Activated CD4-positive, alpha-beta T cell treated with anti-CD3 and anti-CD28 coated beads for 1 hour (primary cell): ENCODE results near the gene PCYOX1L.

Experiments used
- DNase-seq: peaks from one replicate; pipeline ENCODE4 v3.0.0-alpha.2; 2020

PCYOX1L gene

DNA sequence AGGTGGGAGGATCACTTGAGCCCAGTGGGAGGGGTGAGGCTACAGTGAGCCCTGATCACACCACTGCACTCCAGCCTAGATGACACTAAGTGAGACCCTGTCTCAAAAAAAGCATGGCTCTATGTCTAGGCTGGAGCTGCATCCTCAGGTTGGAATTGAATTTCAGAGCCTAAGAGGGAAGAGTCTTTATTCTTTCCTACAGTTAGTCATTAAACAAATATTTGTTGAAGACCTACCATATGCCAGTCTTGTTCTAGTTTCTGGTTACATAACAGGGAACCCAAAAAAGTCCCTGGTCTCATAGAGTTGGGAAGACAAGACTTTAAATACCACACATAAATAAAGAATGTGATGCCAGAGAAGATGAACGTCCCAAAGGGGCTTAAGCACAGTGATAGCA is 19.5 kb upstream of the PCYOX1L start:
- no peak for DNase-seq

DNA sequence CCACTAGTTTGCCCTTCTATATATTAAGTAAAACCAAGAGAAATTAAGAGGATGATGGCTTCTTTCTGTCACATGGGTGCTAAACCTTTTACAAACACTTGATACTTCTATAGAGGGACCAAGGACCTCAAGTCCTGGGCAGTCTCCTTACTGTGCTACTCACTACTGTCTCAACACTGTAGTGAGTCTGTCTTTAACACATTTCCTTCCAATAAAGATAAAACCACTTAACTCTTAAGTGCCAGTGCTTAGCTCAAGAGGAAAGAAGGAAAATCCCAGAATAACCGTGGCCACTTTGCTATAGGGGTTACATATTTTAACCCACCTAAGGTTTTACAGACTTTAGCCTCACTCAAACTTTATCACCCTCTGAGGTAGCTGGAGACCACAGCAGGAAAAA is 16.9 kb upstream of the PCYOX1L start:
- DNase-seq: no peak

DNA sequence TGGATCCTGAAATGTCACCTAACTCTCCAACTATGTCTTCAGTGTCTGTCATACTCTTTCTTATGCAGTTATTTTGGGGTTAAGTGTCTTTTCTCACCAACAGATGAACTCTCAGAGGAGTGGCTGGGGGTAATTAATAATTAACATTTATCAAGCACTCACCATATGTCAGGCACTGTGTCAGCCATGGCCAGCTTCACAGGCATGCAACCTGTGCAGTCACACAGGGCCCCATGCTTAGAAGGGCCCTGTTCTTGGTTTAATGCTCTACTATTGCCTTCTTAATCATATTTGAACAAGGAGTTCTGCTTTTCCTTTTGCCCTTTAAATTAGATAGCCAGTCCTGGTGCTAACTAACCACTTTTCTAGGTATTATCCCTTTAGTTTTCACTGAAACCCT is 16.0 kb upstream of the PCYOX1L start:
- no peak for DNase-seq

DNA sequence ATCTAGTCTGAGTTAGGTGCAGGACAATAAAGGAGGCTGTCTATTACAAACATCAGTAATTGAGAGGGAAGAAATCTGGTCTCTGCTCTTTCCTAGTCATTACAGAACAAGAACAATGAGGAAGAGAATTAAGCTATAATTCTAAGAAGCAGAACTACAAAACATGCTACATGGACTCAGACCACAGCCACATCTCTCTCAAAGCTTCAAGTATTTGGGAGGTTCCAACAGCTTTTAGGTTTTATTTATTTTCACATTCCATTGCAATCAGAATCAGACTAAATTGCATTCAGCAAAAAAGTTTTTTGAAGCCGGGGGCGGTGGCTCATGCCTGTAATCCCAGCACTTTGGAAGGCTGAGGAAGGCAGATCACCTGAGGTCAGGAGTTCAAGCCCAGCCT is 13.7 kb upstream of the PCYOX1L start:
- DNase-seq: no peak

DNA sequence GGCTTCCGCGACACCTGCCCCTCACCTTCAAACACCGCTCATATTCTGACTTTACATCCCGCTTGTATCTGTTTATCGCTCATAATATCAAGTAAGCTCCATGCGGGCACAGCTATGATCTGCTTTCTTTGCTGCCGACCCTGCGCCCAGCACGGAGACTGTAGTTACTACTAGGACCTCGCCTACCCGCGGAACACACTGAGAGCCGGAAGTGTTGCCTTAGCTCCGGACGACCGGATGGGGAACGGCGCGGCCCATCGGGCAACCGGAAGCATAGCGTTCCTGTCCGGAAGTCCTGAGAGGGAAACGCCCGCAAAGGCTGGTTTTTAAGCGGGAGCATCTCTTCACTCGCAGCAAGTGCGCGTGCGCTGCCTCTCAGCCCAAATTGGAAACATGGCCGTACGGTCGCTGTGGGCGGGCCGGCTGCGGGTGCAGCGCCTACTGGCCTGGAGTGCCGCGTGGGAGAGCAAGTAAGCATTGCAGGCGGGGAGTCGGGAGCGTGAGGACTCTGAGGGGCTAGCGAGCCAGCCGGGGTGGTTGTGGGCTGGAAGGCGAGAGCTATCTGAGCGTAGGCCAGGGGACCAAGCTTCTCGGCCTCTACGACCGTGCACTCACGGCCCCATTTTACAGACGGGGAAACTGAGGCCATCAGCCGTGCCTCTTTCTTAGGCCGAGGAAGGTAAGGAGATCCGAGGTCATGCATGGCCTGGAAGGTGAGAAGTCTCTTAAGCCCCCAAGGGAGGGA is 12.5 kb upstream of the PCYOX1L start, which contains the start of gene GRPEL2:
Gene GRPEL2 (plus strand): TSS at position 353 of the 745 bp plus-strand sequence. CDS start 41 bp downstream, at position 394.
- peak; percentile 76 for DNase-seq

DNA sequence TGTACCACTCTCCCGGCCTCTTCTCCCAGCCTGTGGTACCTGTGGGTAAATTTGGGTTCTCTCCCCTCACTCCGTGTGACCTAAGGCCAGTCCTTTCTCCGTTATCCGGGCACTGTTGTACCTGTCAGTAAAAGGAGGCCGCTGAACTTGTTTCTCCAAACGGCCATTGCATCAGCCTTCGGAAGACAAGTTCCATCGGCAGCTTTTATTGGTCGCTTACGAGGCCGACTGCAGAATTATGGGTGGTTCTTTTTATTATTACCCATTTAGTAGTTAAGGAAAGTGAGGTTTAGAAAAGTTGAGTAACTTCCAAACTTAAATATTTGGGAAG is 12.0 kb upstream of the PCYOX1L start:
- no peak for DNase-seq

DNA sequence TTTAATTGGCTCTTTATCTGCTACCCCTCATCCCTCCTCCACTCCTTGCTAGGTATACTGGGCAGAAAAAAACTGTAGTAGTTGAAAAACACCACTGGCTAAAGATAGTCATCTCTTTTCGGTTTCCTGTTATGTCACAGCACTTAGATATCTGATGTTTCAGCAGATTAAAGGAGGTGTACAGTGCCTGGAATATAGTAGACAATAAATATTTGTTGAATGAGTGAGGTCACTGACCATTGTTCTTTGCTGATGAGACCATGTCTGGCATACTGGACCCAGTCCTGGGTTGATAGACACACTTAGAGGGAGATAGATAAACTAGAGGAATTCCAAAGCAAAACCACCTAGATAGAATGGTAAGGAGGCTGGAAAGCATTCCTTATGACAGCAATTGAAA is 9.3 kb upstream of the PCYOX1L start:
- no peak for DNase-seq

DNA sequence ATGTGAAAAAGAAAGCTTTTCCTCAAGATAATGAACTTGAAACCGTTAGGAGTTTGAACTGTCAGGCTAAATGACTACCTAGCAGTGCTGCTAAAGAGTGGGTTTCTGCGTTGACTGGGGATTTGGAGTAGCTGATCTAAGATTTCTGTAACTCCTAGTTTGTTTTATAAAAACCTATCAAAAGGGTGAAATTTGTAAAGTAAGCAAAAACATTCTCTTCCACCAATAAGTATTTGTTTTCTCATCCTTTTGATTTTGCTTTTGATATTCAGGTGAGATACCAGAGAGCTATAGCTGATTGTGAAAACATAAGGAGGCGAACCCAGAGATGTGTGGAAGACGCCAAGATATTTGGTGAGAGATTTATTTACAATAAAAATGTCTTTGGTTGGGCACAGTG is 8.5 kb upstream of the PCYOX1L start:
- DNase-seq: no peak

DNA sequence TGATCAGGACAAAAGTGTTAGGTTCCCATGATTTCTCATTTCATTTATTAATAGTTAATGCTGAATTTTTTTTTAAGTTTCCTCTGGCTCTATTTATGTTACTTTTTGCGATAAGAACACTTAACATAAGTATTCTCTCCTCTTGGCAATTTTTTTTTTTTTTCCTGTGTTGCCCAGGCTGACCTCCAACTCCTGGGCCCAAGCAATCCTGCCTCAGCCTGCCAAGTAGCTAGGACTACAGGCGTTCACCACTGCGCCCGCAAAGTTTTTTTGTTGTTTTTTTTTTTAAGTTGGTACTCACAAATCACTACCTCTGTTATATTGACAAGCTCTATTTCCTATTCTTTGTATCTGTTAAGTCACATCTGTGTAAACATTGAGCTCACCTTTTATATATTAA is 5.7 kb upstream of the PCYOX1L start:
- DNase-seq: no peak

DNA sequence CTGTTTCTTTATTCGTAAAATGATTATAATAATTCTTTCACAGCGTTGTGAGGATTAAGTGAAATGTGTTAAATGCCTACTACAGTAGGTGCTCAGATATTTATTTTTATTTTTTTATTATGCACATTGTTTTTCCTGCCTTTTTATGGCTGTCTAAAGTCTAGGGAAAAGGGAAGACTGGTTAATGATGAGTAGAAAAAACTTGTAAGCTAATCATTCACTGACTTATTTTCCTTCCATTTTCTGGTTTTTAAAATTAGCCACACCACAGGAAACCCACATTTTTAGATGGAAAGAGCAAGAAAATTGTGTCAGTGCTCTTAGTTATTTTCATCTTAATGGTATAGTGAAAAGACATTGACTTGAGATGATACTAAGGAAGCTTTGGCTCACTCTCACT is 3.9 kb upstream of the PCYOX1L start:
- DNase-seq: no peak

DNA sequence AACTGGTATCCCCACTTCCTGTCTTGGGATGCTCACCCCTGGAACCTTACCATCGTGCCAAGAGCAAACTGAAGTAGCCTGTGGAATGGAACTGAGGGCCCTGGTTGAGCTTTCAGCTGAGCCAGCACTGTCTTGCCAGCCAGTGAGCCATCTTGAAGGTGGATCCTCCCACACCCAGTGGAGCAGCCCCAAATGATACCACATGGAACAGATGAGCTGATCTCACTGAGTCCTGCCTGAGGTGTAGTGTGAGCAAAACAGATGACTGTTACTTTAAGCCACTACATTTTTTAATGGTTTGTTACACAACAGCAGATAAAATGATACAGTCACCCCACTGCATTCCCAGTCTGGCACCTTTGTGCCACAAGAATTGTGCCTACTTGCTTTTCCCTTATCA is 2.2 kb upstream of the PCYOX1L start:
- no peak for DNase-seq

DNA sequence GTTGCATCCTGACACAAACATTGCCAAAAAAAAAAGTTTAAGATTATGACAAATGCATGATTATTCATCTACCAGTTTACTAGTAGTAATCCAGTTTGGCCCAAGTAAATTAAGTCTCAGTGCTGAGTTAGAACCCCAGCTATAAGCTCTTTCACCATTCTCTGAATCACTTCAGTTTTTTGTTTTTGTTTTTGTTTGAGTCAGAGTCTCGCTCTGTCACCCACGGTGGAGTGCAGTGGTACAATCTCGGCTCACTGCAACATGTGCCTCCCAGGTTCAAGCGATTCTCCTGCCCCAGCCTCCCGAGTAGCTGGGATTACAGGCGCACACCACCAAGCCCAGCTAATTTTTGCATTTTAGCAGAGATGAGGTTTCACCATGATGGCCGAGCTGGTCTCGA is 1.5 kb upstream of the PCYOX1L start:
- no peak for DNase-seq

DNA sequence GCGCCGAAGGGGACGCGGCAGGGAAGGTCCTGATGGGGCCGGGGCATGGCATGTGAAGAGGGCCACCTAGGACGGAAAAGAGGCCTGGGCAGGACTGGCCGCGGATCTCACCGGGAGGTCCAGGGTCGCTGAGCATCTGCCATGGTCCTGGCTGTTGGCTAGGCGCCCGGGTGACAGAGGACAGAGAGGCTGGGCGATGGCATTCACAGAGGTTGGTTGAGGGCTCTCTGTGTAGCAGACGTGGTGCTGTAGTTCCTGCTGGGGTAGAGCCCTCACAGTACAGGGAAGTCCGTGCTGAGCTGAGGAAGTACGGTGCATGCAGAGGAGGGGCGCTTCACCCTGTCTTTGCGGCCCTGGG is 427 bp downstream of the PCYOX1L start:
- no peak for DNase-seq

DNA sequence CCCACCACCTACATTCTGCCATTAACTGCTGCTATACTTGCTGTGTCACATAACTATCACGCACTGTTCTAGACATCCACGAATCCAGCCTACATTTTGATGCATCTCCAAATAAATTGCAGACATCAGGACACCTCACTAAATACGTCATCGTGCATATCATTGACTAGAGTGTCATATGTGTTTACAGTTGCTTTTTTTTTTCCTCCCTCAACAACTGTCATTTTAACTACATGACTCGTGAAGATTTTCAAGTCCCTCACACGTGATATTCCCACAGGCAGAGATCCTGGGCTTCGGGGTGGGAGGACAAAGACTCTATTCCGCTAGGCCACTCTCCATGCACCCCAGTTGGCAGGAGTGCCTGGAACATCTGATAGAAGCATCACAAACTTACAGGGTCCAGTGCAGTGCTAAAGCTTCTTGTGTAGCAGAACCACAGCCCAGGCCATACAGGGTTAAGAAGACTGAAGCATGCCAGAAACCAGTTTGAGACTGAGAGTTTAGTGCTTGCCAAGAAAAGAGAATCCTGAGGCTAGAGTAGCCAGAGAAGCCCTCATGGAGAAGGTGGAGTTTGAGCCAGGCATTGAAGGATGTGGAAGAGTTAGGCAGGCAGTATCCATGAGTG is 1.1 kb downstream of the PCYOX1L start:
- no peak for DNase-seq

DNA sequence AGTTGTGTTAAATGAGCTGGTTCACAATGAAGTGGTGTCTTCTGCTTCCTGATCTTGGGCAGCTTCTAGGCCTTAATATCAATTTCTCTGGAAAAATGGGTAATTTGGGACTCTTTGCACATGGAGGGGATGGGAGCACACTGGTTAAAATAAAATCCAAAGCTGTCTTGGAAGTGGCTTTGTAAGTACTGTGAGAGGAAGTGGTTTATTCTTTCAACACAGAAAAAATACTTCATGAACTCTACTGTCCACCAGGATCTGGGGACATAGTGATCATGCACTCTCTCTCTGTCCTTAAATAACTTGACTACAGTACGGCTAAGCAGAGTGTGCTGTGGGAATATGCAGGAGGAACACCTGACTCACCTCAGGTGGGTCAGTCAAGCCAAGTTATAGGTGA is 2.4 kb downstream of the PCYOX1L start:
- no peak for DNase-seq

DNA sequence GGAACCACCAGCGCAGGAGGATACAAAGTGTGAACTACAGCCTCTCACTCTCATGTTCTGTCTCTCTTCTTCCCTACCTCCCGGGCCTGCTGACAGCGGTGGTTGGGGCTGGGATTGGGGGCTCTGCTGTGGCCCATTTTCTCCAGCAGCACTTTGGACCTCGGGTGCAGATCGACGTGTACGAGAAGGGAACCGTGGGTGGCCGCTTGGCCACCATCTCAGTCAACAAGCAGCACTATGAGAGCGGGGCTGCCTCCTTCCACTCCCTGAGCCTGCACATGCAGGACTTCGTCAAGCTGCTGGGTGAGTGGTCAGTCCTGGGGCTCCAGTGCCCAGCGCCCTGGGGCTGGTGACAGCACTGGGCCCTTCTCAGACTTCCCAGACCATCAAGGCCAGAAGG is 4.7 kb downstream of the PCYOX1L start:
- DNase-seq: no peak

DNA sequence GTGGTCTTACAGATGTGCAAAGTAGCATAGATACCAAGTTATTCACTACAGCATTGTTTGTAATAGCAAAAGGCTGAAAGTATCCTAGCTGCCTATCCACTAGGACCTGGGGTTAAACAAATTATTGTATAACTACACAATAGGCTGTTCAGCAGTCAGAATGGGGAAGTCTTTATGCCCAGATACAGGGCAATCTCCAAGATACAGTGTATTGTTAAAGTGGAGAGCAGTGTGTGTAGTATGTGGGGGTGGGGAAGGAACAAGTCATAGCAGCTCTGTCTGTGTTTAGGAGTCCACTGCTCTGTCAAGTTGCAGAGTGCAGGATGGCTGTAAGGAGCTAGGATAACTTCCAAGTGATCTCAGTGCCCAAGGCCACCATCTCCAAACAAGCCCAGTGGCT is 5.5 kb downstream of the PCYOX1L start:
- no peak for DNase-seq

DNA sequence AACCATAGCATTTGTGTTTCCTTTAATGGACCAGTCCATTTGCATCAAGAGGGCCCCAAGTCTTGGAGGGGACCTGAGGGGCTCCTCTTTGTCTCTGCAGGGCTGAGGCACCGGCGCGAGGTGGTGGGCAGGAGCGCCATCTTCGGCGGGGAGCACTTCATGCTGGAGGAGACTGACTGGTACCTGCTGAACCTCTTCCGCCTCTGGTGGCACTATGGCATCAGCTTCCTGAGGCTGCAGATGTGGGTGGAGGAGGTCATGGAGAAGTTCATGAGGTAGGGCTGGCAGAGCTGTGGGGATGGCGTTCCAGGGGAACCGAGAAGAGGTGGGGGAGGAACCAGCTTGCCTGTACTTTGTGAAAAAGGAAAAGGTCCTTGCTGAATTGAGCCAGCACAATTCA is 6.1 kb downstream of the PCYOX1L start:
- DNase-seq: no peak

DNA sequence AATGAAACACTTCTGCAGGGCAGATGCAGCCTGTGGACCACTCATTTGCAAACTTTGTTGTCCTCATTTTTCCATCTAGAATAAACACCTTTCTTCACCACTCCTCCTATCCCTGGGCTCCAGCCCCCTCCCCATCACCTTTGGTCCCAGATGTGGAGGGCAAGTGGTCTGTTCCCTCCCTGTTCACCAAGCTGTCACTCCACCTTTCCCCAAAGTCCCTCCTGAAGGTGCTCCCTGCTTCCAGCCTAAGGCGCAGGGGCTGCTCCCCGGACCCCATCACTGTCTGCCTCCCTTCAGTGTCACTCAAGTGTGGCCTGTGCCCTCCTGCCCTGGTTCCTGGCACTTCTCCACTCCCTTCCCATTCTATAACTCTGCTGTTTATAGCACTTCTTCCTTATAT is 6.9 kb downstream of the PCYOX1L start:
- DNase-seq: no peak

DNA sequence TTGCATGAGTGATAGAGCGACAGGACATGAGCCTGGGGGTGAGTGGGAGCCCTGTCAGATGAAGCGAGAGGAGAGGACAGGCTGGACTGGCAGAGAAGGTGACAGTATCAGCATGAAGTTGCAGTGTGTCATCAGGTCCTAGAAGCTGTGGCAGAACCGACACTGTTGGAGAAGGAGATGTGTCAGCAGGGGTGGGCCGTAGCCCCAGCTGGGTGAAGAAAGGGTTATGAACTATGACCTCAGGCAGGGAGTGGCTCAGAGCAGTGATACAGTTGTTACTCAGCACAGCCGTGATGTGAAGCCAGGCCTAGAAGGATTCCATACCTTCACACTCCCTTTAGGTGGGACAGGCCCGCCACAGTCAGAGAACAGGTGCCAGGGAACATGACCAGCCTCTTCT is 7.6 kb downstream of the PCYOX1L start:
- no peak for DNase-seq

DNA sequence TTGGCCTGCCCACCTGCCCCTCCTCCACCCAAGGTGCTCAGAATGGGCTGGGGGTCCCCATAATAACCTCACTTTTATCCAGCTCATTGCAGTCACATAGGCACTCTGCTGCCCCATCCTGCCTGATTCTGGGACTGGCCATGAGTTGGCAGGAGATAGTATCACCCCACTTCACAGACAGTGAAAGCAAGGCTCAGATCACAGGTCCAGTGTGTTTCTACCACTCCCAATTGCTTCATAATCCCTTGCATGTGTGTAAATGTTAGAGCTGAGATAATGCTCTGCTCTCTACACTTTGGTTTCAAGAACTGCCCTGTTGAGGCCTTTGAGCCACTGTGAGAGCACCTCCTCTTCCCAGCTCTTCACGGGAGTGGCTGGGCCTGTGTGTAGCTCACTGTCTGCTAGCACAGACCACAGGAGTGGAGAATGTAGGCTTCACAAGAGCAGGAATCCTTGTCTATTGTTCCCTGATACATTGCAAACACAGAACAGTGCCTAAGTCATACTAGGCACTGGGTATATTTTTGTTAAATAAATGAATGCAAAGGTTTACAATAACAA is 8.4 kb downstream of the PCYOX1L start:
- DNase-seq: no peak

DNA sequence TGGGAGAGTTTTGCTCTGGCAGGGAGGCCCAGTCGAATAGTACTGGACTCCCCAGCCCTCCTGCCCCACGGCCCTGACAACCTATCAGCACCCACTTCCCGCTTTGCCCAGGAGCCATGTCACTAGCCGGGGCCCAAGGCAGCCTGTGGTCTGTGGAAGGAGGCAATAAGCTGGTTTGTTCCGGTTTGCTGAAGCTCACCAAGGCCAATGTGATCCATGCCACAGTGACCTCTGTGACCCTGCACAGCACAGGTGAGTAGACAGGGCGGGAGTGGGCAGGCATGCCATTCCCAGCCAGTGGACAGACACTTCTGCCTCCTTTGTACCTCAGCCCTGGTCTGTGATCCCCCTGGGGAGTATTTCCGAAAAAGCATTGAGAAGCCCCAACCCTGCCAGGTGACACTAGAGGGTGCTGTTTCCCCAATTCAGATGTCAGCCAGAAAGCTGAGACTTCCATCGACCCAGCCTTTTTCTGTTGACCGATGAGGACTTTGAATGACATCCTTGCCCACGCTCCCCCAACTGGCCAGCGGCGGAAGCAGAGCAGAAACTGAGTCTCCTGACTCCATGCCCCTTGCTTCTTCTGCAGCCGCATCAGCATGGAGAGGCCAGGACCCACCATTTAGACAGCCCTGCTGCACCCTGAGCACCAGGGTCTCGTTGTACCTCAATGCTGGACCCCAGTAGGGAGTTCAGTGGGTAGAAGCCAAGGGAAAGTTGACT is 9.6 kb downstream of the PCYOX1L start:
- DNase-seq: peak; percentile 34

DNA sequence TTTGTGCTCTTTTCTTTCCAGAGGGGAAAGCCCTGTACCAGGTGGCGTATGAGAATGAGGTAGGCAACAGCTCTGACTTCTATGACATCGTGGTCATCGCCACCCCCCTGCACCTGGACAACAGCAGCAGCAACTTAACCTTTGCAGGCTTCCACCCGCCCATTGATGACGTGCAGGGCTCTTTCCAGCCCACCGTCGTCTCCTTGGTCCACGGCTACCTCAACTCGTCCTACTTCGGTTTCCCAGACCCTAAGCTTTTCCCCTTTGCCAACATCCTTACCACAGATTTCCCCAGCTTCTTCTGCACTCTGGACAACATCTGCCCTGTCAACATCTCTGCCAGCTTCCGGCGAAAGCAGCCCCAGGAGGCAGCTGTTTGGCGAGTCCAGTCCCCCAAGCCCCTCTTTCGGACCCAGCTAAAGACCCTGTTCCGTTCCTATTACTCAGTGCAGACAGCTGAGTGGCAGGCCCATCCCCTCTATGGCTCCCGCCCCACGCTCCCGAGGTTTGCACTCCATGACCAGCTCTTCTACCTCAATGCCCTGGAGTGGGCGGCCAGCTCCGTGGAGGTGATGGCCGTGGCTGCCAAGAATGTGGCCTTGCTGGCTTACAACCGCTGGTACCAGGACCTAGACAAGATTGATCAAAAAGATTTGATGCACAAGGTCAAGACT is 10.3 kb downstream of the PCYOX1L start:
- no peak for DNase-seq

DNA sequence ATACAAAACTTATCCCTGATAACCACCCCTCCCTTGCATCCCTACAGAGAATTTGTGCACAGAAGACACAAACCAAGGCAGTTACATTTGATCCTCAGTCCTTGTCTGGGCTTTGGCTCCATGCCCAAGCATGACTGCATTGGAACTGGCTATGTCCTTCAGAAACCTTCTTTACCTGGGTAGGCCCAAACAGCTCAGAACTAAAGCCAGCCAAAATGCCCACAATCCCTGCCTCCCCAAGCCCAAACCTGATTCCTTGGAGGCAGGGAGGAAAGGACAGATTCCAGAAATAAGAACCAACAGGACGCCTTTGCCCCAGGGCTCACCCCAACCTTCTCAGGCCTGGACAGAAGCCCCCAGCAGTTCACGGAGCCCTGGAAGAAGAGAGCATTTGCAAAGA is 13.0 kb downstream of the PCYOX1L start:
- DNase-seq: no peak
